ENCODE data around the gene CALD1.

The CALD1 gene

DNA sequence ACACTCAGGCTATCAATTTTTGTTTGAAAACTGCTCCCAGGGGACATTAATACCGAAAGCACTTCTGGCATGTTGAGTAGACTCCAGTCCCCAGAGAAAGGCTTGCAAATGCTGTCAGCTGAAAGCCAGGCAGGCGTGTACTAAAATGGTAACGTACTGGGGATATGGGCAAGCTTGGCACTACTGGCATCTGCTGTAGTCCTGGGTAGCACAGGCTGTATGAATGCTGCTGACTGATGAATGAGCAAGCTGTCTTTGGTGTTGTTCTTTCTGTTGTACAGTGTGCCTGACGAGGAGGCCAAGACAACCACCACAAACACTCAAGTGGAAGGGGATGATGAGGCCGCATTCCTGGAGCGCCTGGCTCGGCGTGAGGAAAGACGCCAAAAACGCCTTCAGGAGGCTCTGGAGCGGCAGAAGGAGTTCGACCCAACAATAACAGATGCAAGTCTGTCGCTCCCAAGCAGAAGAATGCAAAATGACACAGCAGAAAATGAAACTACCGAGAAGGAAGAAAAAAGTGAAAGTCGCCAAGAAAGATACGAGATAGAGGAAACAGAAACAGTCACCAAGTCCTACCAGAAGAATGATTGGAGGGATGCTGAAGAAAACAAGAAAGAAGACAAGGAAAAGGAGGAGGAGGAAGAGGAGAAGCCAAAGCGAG lies 153.4 kb downstream of the CALD1 start:
- no peak for DNase-seq

DNA sequence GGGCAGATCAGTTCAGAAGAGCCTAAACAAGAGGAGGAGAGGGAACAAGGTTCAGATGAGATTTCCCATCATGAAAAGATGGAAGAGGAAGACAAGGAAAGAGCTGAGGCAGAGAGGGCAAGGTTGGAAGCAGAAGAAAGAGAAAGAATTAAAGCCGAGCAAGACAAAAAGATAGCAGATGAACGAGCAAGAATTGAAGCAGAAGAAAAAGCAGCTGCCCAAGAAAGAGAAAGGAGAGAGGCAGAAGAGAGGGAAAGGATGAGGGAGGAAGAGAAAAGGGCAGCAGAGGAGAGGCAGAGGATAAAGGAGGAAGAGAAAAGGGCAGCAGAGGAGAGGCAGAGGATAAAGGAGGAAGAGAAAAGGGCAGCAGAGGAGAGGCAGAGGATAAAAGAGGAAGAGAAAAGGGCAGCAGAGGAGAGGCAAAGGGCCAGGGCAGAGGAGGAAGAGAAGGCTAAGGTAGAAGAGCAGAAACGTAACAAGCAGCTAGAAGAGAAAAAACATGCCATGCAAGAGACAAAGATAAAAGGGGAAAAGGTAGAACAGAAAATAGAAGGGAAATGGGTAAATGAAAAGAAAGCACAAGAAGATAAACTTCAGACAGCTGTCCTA lies 154.1 kb downstream of the CALD1 start:
- DNase-seq: no peak

- no peak for DNase-seq
These were observed 156.3 kb downstream of the CALD1 start for GRCh38 chr7:134935701-134936100.

DNA sequence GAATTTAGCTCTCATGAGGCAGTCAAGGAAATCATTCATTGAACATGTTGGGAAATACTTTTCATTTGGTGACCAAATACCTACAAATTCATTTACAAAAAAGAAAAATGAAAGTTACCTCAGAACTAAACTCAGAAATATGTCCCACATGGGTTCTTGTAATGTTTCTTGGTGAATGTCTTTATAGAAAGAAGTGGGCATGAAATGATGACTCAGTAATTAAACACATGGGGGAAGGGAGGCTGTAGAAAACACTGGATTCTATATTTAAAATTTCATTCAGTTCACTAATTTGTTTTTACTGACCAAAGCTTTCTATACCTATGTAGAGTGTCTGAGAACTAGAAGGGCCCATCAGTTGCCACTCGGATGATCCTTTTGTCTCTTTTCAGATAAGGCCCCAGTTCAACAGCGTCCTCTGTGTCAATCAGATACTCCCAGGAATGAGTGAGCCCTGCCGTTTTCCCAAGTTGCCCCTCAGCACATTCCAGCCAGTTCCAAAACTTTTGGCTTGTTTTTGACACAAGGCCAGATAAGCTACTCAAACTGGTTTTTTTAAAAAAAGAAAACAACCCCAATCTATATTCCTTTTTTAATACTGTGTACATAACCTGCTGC lies 157.6 kb downstream of the CALD1 start:
- DNase-seq: no peak

DNA sequence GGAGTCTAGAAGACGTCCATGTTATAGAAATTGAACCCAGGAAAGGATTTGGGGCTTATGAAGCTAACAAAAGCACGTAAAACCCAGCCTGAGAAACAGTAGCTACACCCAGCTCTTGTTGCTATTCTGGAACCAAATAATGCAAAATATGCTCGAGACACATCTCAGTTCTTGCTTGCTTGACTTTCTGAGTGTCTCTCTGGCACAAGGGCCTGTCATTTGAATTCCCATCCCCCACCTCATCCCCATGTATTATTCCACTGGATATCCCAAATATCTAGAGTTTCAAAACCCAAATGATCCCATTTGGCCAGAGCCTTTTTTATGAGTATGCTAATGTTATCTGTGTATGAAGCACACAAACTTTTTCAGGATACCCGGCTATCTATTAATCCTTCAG lies 158.7 kb downstream of the CALD1 start:
- no peak for DNase-seq

GRCh38 chr7:134939136-134939535 lies 159.7 kb downstream of the CALD1 start:
- DNase-seq: no peak

DNA sequence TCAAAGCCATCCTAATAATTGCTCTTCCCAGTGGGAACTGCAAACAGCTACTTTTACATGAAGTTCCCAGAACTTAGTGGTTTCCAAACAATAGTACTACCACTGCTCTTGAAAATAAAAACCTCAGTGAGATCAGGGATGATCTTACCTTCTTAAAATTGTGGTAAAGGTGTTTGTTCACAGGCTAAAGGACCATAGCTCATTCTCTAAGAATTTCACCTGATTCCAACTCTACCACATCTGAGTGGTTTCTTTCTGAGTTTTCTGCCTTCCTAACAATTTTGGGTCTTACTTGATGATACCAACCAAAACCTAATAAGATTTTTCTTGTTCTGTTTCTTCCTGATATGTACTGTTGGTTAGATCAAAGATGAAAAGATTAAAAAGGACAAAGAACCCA lies 161.3 kb downstream of the CALD1 start:
- DNase-seq: no peak

GRCh38 chr7:134941185-134941900 lies 161.9 kb downstream of the CALD1 start:
- no peak for DNase-seq

DNA sequence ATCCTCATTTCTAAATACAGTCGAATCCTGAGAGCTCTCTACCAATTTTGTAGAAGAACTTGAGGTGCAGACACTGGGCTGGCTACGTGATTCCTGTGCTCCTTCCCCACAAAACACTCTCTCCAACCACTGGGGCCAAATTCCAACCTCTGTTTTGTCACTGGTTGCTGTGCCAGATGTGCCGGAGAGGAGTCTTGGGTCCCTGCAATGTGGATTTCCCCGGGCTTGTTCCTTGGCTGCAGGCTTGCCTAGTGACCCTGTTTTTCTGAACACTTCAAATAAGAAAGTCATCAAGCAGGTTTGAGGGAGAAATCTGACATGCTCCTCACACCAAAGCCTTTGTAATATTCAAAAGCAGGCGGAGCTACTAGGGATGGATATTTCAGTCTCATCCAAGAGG lies 162.5 kb downstream of the CALD1 start:
- DNase-seq: no peak

- DNase-seq: no peak
These were observed 163.4 kb downstream of the CALD1 start for GRCh38 chr7:134942690-134943466.

- DNase-seq: no peak
These were observed 164.5 kb downstream of the CALD1 start for GRCh38 chr7:134943785-134944400.

DNA sequence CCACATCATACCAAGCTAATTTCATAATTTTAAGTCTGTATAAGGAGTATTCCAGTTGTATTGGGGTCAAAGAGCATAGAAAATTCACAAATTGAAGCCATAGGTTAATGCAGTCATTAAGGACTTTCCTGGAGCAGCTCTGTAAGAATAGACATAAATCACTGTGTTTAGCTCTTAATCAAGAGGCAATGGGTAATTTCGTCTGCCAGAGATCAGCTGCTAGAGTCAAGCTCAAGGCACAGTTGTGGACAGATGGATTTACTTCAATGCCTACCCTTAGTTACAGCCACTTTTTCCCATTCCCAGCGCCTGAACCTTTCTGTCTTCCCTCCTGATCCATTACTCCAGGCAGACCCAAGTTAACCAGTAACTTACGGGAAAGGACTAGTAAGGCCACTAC lies 166.3 kb downstream of the CALD1 start:
- DNase-seq: no peak

- no peak for DNase-seq
These were observed 166.8 kb downstream of the CALD1 start for GRCh38 chr7:134946260-134946659.

- DNase-seq: no peak
These were observed 167.9 kb downstream of the CALD1 start for GRCh38 chr7:134947329-134947728.

DNA sequence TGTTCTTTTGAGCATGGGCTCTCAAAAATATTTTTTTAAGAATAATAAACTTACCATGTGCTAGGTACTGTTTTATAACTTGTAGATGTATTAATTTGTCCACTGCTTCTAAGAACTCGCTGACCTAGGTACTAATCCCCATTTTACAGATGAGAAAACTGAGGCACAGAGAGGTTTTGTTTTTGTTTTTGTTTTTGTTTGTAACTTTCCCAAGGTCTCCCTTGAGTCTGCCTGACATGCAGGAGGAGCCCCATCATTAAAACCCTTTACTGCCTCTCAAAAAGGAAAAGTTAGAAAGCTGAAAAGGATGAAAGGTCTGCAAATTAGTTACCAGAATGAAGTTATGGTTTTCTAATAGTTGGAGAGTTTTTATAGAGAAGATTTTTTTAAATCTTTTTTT lies 168.4 kb downstream of the CALD1 start:
- no peak for DNase-seq

DNA sequence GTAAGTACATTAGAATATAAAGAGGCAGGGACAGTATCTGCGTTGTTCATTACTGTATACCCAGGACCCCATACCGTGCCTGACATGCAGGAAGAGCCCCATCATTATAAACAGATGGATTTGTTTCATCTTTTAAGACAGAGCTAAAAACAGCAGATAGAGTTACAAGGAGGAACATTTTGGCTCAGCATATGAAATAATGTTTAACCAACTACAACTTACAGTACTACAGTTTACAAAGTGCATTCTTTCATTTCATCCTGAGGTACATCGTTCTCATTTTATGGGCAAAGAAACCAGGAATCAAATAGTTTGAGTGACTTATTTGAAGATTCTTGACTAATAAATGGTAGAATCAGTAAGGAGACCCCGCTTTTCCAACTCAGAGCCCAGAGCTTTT lies 168.8 kb downstream of the CALD1 start:
- no peak for DNase-seq

GRCh38 chr7:134948736-134949135 lies 169.3 kb downstream of the CALD1 start:
- no peak for DNase-seq

- DNase-seq: no peak
These were observed 169.7 kb downstream of the CALD1 start for GRCh38 chr7:134949171-134949570.

DNA sequence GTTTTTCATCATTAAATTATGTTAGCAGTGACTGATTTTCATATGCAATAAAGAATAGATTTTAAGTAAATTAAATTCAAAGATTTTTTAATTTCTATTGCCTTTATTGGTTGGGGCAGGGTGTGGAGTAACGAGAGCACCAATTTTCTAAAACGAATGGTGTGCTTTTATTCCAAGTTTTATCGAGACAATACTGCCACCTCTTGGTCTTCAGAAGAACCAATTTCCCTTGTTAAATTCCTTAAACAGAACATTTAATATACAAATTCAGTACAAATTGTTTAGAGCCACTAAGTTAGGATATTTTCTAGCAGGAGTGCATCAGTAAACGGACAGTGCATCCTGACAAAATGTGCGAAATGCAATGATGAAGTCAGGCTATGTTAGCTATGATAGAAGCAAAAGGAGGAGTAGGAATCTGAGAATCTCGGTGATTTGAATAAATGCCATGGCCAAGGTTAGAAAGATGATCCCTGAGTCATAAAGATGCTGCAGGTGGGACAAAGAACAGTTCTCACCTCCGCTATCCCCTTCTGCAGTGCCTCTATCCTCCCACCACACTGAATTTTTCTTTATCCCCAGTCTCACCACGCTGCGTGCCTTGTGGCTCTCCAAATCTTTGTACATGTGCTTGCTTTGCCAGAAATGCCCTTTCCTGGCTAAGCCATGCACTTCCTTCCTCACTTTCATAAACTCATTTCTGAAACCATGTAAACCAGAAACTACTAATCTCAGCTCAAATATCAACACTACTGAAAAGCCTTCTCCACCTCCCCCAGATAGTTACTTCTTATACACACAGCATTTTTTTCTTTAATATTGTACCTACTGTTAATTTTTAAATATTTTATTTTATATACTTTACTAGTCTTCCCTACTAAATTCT lies 175.0 kb downstream of the CALD1 start:
- no peak for DNase-seq

GRCh38 chr7:134957005-134957404 lies 177.6 kb downstream of the CALD1 start:
- DNase-seq: no peak

GRCh38 chr7:134959810-134960209 lies 180.4 kb downstream of the CALD1 start:
- no peak for DNase-seq
